BE2C (cell line): Measurements from ENCODE around the gene NPEPL1.
"Not testable (repeated sequence)": the region's sequence is repeated elsewhere in the genome, so short reads cannot be mapped to it uniquely, and the experiment has no call there.

ENCODE experiments used
- DNase-seq: peaks from one replicate; pipeline ENCODE4 v3.0.0-alpha.2; 2020
- H3K27me3 ChIP-seq: fragments of 250-450 bp; sonication (Bioruptor Pico); 2 replicates; pipeline ENCODE4 v1.5.1; 2020; ENCODE audit warnings: mild to moderate bottlenecking
- H3K36me3 ChIP-seq: fragments of 250-450 bp; sonication (Bioruptor Pico); 2 replicates; pipeline ENCODE4 v1.5.1; 2020; ENCODE audit warnings: mild to moderate bottlenecking
- H3K4me1 ChIP-seq: fragments of 250-450 bp; sonication (Bioruptor Pico); 2 replicates; pipeline ENCODE4 v1.5.1; 2020
- H3K4me3 ChIP-seq: 2 replicates; pipeline ENCODE4 v1.5.1; 2011; ENCODE audit warnings: low read depth, low read length
- H3K9me3 ChIP-seq: fragments of 250-450 bp; sonication (Bioruptor Pico); 2 replicates; pipeline ENCODE4 v1.5.1; 2020
- CTCF ChIP-seq: IDR thresholded peaks from 2 replicates; pipeline ENCODE4 v1.5.1; 2012; ENCODE audit warnings: mild to moderate bottlenecking, low read depth, low read length

Gene NPEPL1

GRCh38 chr20:58647796-58648501 lies 44.7 kb upstream of the NPEPL1 start:
- no peaks in the 10 kb centered on the region for H3K9me3 ChIP-seq
- no peak for DNase-seq
- no peak for TF ChIP-seq CTCF
- no peaks in the 10 kb centered on the region for H3K36me3 ChIP-seq
- no peak overlapping the region for H3K4me3 ChIP-seq
- peaks cover 5% of the 10 kb centered on the region for H3K4me1 ChIP-seq
- no peaks in the 10 kb centered on the region for H3K27me3 ChIP-seq

GRCh38 chr20:58648502-58648825 lies 44.1 kb upstream of the NPEPL1 start:
- not testable (repeated sequence) for H3K4me3 ChIP-seq, H3K36me3 ChIP-seq, H3K9me3 ChIP-seq, DNase-seq, H3K27me3 ChIP-seq, H3K4me1 ChIP-seq

- Histone ChIP-seq H3K9me3 (no peaks in the 10 kb centered on the region), H3K27me3 (no peaks in the 10 kb centered on the region), H3K4me3 (no peak overlapping the region), H3K36me3 (no peaks in the 10 kb centered on the region), H3K4me1 (peaks cover 5% of the 10 kb centered on the region)
- no peak for TF ChIP-seq CTCF
- no peak for DNase-seq
Observed at GRCh38 chr20:58649288-58650180, 43.1 kb upstream of the NPEPL1 start.

GRCh38 chr20:58650181-58650775 lies 42.3 kb upstream of the NPEPL1 start:
- TF ChIP-seq CTCF, result no peak
- Histone ChIP-seq H3K36me3 (no peaks in the 10 kb centered on the region), H3K4me3 (peak overlapping the region; percentile 98), H3K9me3 (no peaks in the 10 kb centered on the region), H3K4me1 (peaks cover 5% of the 10 kb centered on the region), H3K27me3 (no peaks in the 10 kb centered on the region)
- no peak for DNase-seq

- no peaks in the 10 kb centered on the region for H3K9me3 ChIP-seq
- no peaks in the 10 kb centered on the region for H3K36me3 ChIP-seq
- peaks cover 5% of the 10 kb centered on the region for H3K4me1 ChIP-seq
- H3K4me3 ChIP-seq, result peak within 1 kb of the TSS; percentile 98
- no peaks in the 10 kb centered on the region for H3K27me3 ChIP-seq
- TF ChIP-seq CTCF, result peak; percentile 62; the same call in 1 of the 2 replicates
- peak; percentile 94 for DNase-seq
Observed at GRCh38 chr20:58650776-58651558, 41.6 kb upstream of the NPEPL1 start, which contains the start of gene STX16. STX16 (plus strand) TSS chr20:58651283; CDS start chr20:58652007, 724 bp downstream.

- no peaks in the 10 kb centered on the region for H3K36me3 ChIP-seq
- H3K27me3 ChIP-seq, result no peaks in the 10 kb centered on the region
- no peaks in the 10 kb centered on the region for H3K9me3 ChIP-seq
- H3K4me1 ChIP-seq, result peaks cover 5% of the 10 kb centered on the region
- no peak for TF ChIP-seq CTCF
- no peak for DNase-seq
- H3K4me3 ChIP-seq, result peak overlapping the region; percentile 98
Observed at GRCh38 chr20:58651559-58651945, 41.0 kb upstream of the NPEPL1 start.
